Subcutaneous adipose tissue (tissue), 4 donors: ENCODE results near the gene TRIP13. TPM values are rescaled to one million over a fixed set of nuclear protein-coding genes. Genes with fewer than 3 reads are reported as not detected.

Source experiments
- CTCF ChIP-seq: fragments of 450-650 bp; IDR thresholded peaks from one replicate; pipeline ENCODE4 v1.5.1; 2016; ENCODE audit warnings: low read depth, mild to moderate bottlenecking, control low read depth, antibody characterized with exemption, moderate library complexity
- total RNA-seq, 4 donors: library from RNA; depleted of rRNA; stranded (reverse); fragments of >200 nt; gene quantifications; one replicate each; pipeline ENCODE4 v1.1.0, GENCODE V29; 2016

TRIP13 gene
- total RNA-seq = 1 to 10 TPM in 2 of 4 donors, under 1 TPM in 1, not detected in 1; 0.75 to 2.4 (median 1.5) TPM

GRCh38 chr5:892394-893136 lies at the start of gene TRIP13, which contains the start of gene BRD9:
Gene TRIP13 (plus strand): TSS chr5:892884. CDS start chr5:892999, 115 bp downstream.
Gene BRD9 (minus strand): TSS chr5:892801. CDS start chr5:892657, 144 bp downstream.
- no peak for TF ChIP-seq CTCF

- TF ChIP-seq CTCF = no peak
Observed at GRCh38 chr5:848671-849111, 44.0 kb upstream of the TRIP13 start.

- no peak for TF ChIP-seq CTCF
Observed at GRCh38 chr5:849651-850301, 42.9 kb upstream of the TRIP13 start.

- TF ChIP-seq CTCF = no peak
Observed at GRCh38 chr5:850511-851006, 42.1 kb upstream of the TRIP13 start, which contains the start of gene ZDHHC11. Gene ZDHHC11 (minus strand): TSS chr5:850986. CDS start chr5:850602, 384 bp downstream.

- no peak for TF ChIP-seq CTCF
Observed at GRCh38 chr5:851076-851475, 41.6 kb upstream of the TRIP13 start.

GRCh38 chr5:851553-851952 lies 41.1 kb upstream of the TRIP13 start:
- no peak for TF ChIP-seq CTCF

GRCh38 chr5:852018-852417 lies 40.7 kb upstream of the TRIP13 start:
- TF ChIP-seq CTCF = no peak
